H1 (cell line): ENCODE data around the gene SFRP2. TPM values are rescaled to one million over a fixed set of nuclear protein-coding genes. Genes with fewer than 3 reads are reported as not detected.

Experiments
- CTCF ChIA-PET: fragments of 300-600 bp; sonication (Branson Sonifier 250); formaldehyde crosslinking; loops from one replicate; lab custom pipeline; 2021; ENCODE audit not compliant: partially characterized antibody; lab: Charles Lee
- POLR2A ChIA-PET: fragments of 300-600 bp; sonication (Branson Sonifier 250); formaldehyde crosslinking; loops from one replicate; lab custom pipeline; 2021; ENCODE audit warnings: inconsistent platforms; ENCODE audit not compliant: partially characterized antibody; lab: Charles Lee
- DNase-seq, 2 experiments: peaks; one replicate each; pipeline versions ENCODE4 v3.0.0 to v3.0.0-alpha.2; 2010 to 2022; ENCODE audit warnings: low spot score in 2 of 2, low read depth in 1 of 2, mixed read lengths in 1 of 2
- FAIRE-seq: peaks from 2 replicates; lab custom pipeline; 2011; peaks lifted over from hg19 to GRCh38; lab: Jason Lieb, UNC
- H2AFZ ChIP-seq: 2 replicates; pipeline ENCODE4 v1.8.1; 2012; ENCODE audit warnings: low read length, inconsistent platforms
- H2AK5ac ChIP-seq: 2 replicates; pipeline ENCODE4 v1.6.1; 2013; ENCODE audit warnings: low read depth, low read length
- H2BK120ac ChIP-seq: replicated peaks from 2 replicates; pipeline ENCODE3; 2013; ENCODE audit warnings: low read depth, low read length, inconsistent platforms
- H2BK12ac ChIP-seq: 2 replicates; pipeline ENCODE4 v1.6.1; 2013; ENCODE audit warnings: low read depth, low read length
- H2BK15ac ChIP-seq: 2 replicates; pipeline ENCODE4 v1.6.1; 2013; ENCODE audit warnings: low read length
- H2BK20ac ChIP-seq: 2 replicates; pipeline ENCODE4 v1.6.1; 2013; ENCODE audit warnings: low read length
- H2BK5ac ChIP-seq: 2 replicates; pipeline ENCODE4 v1.6.1; 2013; ENCODE audit warnings: low read depth, low read length
- H3K14ac ChIP-seq: 2 replicates; pipeline ENCODE4 v1.6.1; 2013; ENCODE audit warnings: inconsistent platforms; ENCODE audit not compliant: insufficient read length
- H3K18ac ChIP-seq: 2 replicates; pipeline ENCODE4 v1.6.1; 2013; ENCODE audit warnings: low read length; ENCODE audit errors: extremely low read depth
- H3K23ac ChIP-seq: 2 replicates; pipeline ENCODE4 v1.6.1; 2013; ENCODE audit warnings: inconsistent platforms; ENCODE audit not compliant: insufficient read length
- H3K23me2 ChIP-seq: 2 replicates; pipeline ENCODE4 v1.6.1; 2013; ENCODE audit warnings: low read depth, low read length
- H3K27ac ChIP-seq: 2 replicates; pipeline ENCODE4 v1.6.1; 2011; ENCODE audit warnings: low read depth, low read length, inconsistent platforms
- H3K27me3 ChIP-seq, 4 experiments: replicated peaks in 1 of 4; 1 replicate in 1 of 4; 2 replicates in 3 of 4; pipeline versions ENCODE4 v1.6.1 to v1.8.1; 2011 to 2013; ENCODE audit warnings: low read length in 3 of 4, mild to moderate bottlenecking in 3 of 4, inconsistent platforms in 2 of 4, mixed read lengths in 2 of 4, moderate library complexity in 1 of 4; ENCODE audit not compliant: control insufficient read depth in 3 of 4, insufficient read depth in 3 of 4; ENCODE audit errors: extremely low read depth in 1 of 4
- H3K36me3 ChIP-seq, 4 experiments: 2 replicates each; pipeline versions ENCODE4 v1.6.1 to v1.8.1; 2011 to 2013; ENCODE audit warnings: mild to moderate bottlenecking in 4 of 4, low read length in 3 of 4, moderate library complexity in 2 of 4, control low read depth in 1 of 4, inconsistent platforms in 1 of 4; ENCODE audit not compliant: insufficient read depth in 4 of 4, control insufficient read depth in 2 of 4
- H3K4ac ChIP-seq: replicated peaks from 2 replicates; pipeline ENCODE3; 2013; ENCODE audit warnings: low read length, low read depth, mixed read lengths, inconsistent platforms; ENCODE audit not compliant: insufficient read length
- H3K4me1 ChIP-seq, 4 experiments: replicated peaks in 1 of 4; 1 replicate in 1 of 4; 2 replicates in 3 of 4; pipeline versions ENCODE4 v1.6.1 to v1.8.1; 2011 to 2013; ENCODE audit warnings: low read length in 3 of 4, inconsistent platforms in 2 of 4, mixed read lengths in 1 of 4; ENCODE audit not compliant: insufficient read depth in 4 of 4, control insufficient read depth in 3 of 4
- H3K4me2 ChIP-seq, 2 experiments: 2 replicates each; pipeline versions ENCODE4 v1.6.1 to v1.8.1; 2011 to 2013; ENCODE audit warnings: low read depth in 2 of 2, low read length in 2 of 2, control low read depth in 1 of 2, inconsistent platforms in 1 of 2, mild to moderate bottlenecking in 1 of 2; ENCODE audit not compliant: insufficient read depth in 1 of 2
- H3K4me3 ChIP-seq, 4 experiments: fragments of 200-600, 300-600 bp in 1 of 4; sonication (generic), shearing (Covaris generic), sonication (Bioruptor Twin) in 1 of 4; 2 replicates each; pipeline versions ENCODE4 v1.5.1 to v1.8.1; 2011 to 2016; ENCODE audit warnings: low read length in 4 of 4, low read depth in 3 of 4, control low read depth in 2 of 4, inconsistent platforms in 2 of 4, mild to moderate bottlenecking in 2 of 4, mixed read lengths in 1 of 4, moderate library complexity in 1 of 4; ENCODE audit not compliant: insufficient read depth in 2 of 4; ENCODE audit errors: extremely low read depth in 1 of 4
- H3K56ac ChIP-seq: replicated peaks from 2 replicates; pipeline ENCODE3; 2013; ENCODE audit warnings: low read depth, mild to moderate bottlenecking, mixed read lengths, low read length, inconsistent platforms; ENCODE audit not compliant: insufficient read length
- H3K79me1 ChIP-seq: 2 replicates; pipeline ENCODE4 v1.6.1; 2013; ENCODE audit warnings: low read depth, low read length, control low read depth
- H3K79me2 ChIP-seq, 2 experiments: 2 replicates each; pipeline versions ENCODE4 v1.6.1 to v1.8.1; 2012 to 2013; ENCODE audit warnings: low read length in 2 of 2, mild to moderate bottlenecking in 2 of 2, inconsistent platforms in 1 of 2; ENCODE audit not compliant: insufficient read depth in 2 of 2, control insufficient read depth in 1 of 2
- H3K9ac ChIP-seq, 4 experiments: replicated peaks in 1 of 4; 1 replicate in 1 of 4; 2 replicates in 3 of 4; pipeline versions ENCODE4 v1.6.1 to v1.8.1; 2011 to 2013; ENCODE audit warnings: low read depth in 3 of 4, low read length in 3 of 4, control low read depth in 2 of 4, mild to moderate bottlenecking in 2 of 4, moderate library complexity in 2 of 4, inconsistent platforms in 1 of 4; ENCODE audit errors: extremely low read depth in 1 of 4
- H3K9me3 ChIP-seq, 2 experiments: 2 replicates each; pipeline versions ENCODE4 v1.6.1 to v1.8.1; 2012 to 2013; ENCODE audit warnings: mild to moderate bottlenecking in 2 of 2, moderate library complexity in 2 of 2, control low read depth in 1 of 2, inconsistent platforms in 1 of 2, low read depth in 1 of 2, low read length in 1 of 2, mixed read lengths in 1 of 2; ENCODE audit not compliant: insufficient read depth in 2 of 2
- H4K20me1 ChIP-seq, 2 experiments: replicated peaks in 1 of 2; 2 replicates each; pipeline versions ENCODE3 to v1.8.1; 2011 to 2013; ENCODE audit warnings: inconsistent platforms in 2 of 2, low read length in 2 of 2, mild to moderate bottlenecking in 1 of 2; ENCODE audit not compliant: insufficient read depth in 2 of 2, control insufficient read depth in 1 of 2
- H4K5ac ChIP-seq: 2 replicates; pipeline ENCODE4 v1.6.1; 2013; ENCODE audit warnings: low read length, low read depth, mixed read lengths, inconsistent platforms; ENCODE audit not compliant: insufficient read length
- H4K8ac ChIP-seq: 2 replicates; pipeline ENCODE4 v1.8.0; 2013; ENCODE audit warnings: mild to moderate bottlenecking, moderate library complexity, low read length, inconsistent platforms; ENCODE audit not compliant: insufficient read depth; ENCODE audit errors: extremely low read depth
- H4K91ac ChIP-seq: replicated peaks from 2 replicates; pipeline ENCODE3; 2013; ENCODE audit warnings: low read length, mixed read lengths, inconsistent platforms; ENCODE audit not compliant: insufficient read length
- ATF3 ChIP-seq: IDR thresholded peaks from 2 replicates; pipeline ENCODE4 v1.6.1; 2011; ENCODE audit warnings: low read depth, mild to moderate bottlenecking, low read length; ENCODE audit not compliant: insufficient read depth
- BRCA1 ChIP-seq: IDR thresholded peaks from 2 replicates; pipeline ENCODE4 v1.6.1; 2012; ENCODE audit warnings: low read depth, low read length, improper control_type of control experiment
- CBX8 ChIP-seq: fragments of 300-800, 300-1000 bp; sonication (generic); IDR thresholded peaks from 2 replicates; pipeline ENCODE4 v1.7.1; 2016; ENCODE audit warnings: low read depth, low read length, borderline replicate concordance
- CEBPB ChIP-seq: IDR thresholded peaks from 2 replicates; pipeline ENCODE4 v1.6.1; 2012; ENCODE audit warnings: low read depth, low read length
- CREB1 ChIP-seq: IDR thresholded peaks from 2 replicates; pipeline ENCODE4 v1.6.1; 2012; ENCODE audit warnings: inconsistent platforms
- EGR1 ChIP-seq: IDR thresholded peaks from 2 replicates; pipeline ENCODE4 v1.6.1; 2011; ENCODE audit warnings: low read depth, low read length, borderline replicate concordance
- GABPA ChIP-seq: IDR thresholded peaks from 2 replicates; pipeline ENCODE4 v1.6.1; 2011; ENCODE audit warnings: mild to moderate bottlenecking, low read length, moderate library complexity, borderline replicate concordance; ENCODE audit not compliant: insufficient read depth
- GTF2F1 ChIP-seq: IDR thresholded peaks from 2 replicates; pipeline ENCODE4 v1.6.1; 2012; ENCODE audit warnings: low read depth, low read length, improper control_type of control experiment, borderline replicate concordance
- MAX ChIP-seq: IDR thresholded peaks from 2 replicates; pipeline ENCODE4 v1.6.1; 2012; ENCODE audit warnings: inconsistent platforms
- POU5F1 ChIP-seq: IDR thresholded peaks from 2 replicates; pipeline ENCODE4 v1.6.1; 2011; ENCODE audit warnings: low read depth, mild to moderate bottlenecking, low read length, moderate library complexity
- SIRT6 ChIP-seq: IDR thresholded peaks from one replicate; pipeline ENCODE4 v1.7.1; 2012; ENCODE audit warnings: low read length, inconsistent platforms
- TEAD4 ChIP-seq: IDR thresholded peaks from 2 replicates; pipeline ENCODE4 v1.6.1; 2012; ENCODE audit warnings: low read depth, low read length, inconsistent platforms, mixed read lengths
- USF2 ChIP-seq: IDR thresholded peaks from 2 replicates; pipeline ENCODE4 v1.6.1; 2011; ENCODE audit warnings: low read length, improper control_type of control experiment
- WGBS, 2 experiments: shearing (Covaris generic) in 1 of 2; methylation state at CpG; one replicate each; pipeline versions ENCODE4 v1.1.6 to v1.1.7; 2013 to 2015; ENCODE audit warnings: low lambda C conversion rate in 2 of 2, mixed read lengths in 2 of 2, inconsistent platforms in 1 of 2, low coverage in 1 of 2, missing lambda C conversion rate in 1 of 2; ENCODE audit not compliant: insufficient replicate concordance in 2 of 2, insufficient coverage in 1 of 2, insufficient read length in 1 of 2; ENCODE audit errors: extremely low coverage in 1 of 2, missing lambda C conversion rate in 1 of 2; 5-methylcytosine and 5-hydroxymethylcytosine counted together
- polyA plus RNA-seq, 7 experiments: library from polyadenylated mRNA; depleted of rRNA in 3 of 7; stranded (reverse) in 5 of 7; unstranded in 2 of 7; fragments of >200 nt in 5 of 7; fragments of 200-250 nt in 2 of 7; gene quantifications; 1 replicate in 5 of 7; 2 replicates in 1 of 7; 4 replicates in 1 of 7; pipeline versions ENCODE4 v1.2.1 to v1.2.3, GENCODE V29; 2011 to 2013; ENCODE audit warnings: missing spikeins in 2 of 7, mixed read lengths in 2 of 7
- total RNA-seq: library from RNA; stranded (reverse); fragmentation: NEBNext Ultra II Directional; extraction: Animal tissue kit (Norgen Biotek cat#: 25700); gene quantifications from 2 replicates; pipeline ENCODE4 v1.2.1, GENCODE V29; 2021

The SFRP2 gene
- total and polyA plus RNA-seq, 2 of the 8 experiments (the other 6 are each of a cell fraction or from before 2014, with no cell fraction given) = 108 to 342 TPM

GRCh38 chr4:153780876-153781275 is 8.0 kb downstream of the SFRP2 start:
- Histone ChIP-seq H3K23me2 (no peaks in the 10 kb centered on the region), H3K79me1 (no peaks in the 10 kb centered on the region), H4K20me1 (peaks cover 3 to 19% of the 10 kb centered on the region in 2 experiments), H4K5ac (no peak overlapping the region), H3K36me3 (peaks cover 8 to 53% (median 37%) of the 10 kb centered on the region in 4 experiments), H4K8ac (no peak overlapping the region), H4K91ac (no peak overlapping the region), H3K9ac (no peak overlapping the region), H3K4me2 (no peak overlapping the region; a peak in 1 of 4 replicates), H2BK12ac (no peak overlapping the region), H2AK5ac (no peak overlapping the region), H3K27me3 (no peaks in the 10 kb centered on the region), H2BK120ac (no peak overlapping the region), H2BK20ac (no peak overlapping the region), H3K27ac (no peak overlapping the region), H2AFZ (no peak overlapping the region), H3K56ac (no peak overlapping the region), H3K4me1 (peaks cover 0 to 19% (median 7%) of the 10 kb centered on the region in 4 experiments; a peak in 4 of 7 replicates), H3K9me3 (0 out of 4 replicates have a peak, but pooled peaks cover 0 to 3% of the 10 kb centered on the region in 2 experiments), H2BK5ac (no peak overlapping the region), H3K4me3 (no peak overlapping the region), H3K79me2 (peaks cover 0 to 25% of the 10 kb centered on the region in 2 experiments; a peak in 2 of 4 replicates), H3K23ac (no peak overlapping the region), H3K18ac (no peak overlapping the region), H3K14ac (no peak overlapping the region), H3K4ac (no peak overlapping the region), H2BK15ac (no peak overlapping the region)
- no peak for DNase-seq
- ChIA-PET CTCF (interaction anchor here (0.6 to 5.8 kb wide), 15 partner anchors 11 to 725 kb away, joined by 3 to 48 read pairs (median 3); no protein-coding TSS in a partner anchor), POLR2A (interaction anchor here (0.6 to 3.6 kb wide), 13 partner anchors 8 to 271 kb away, joined by 3 to 77 read pairs (median 4); partner anchors contain the start of gene SFRP2)
- no peak for FAIRE-seq
- WGBS, 2 experiments = 80% methylated on average over 1 of the region's 1 CpG; no CpG with 5 or more reads in 1 of the 2 experiments
- TF ChIP-seq ATF3 (no peak), USF2 (no peak), POU5F1 (no peak), SIRT6 (no peak), MAX (no peak), CBX8 (no peak), BRCA1 (no peak), GABPA (no peak), GTF2F1 (no peak), CEBPB (no peak), TEAD4 (no peak), EGR1 (no peak), CREB1 (no peak)
